ENCODE data around the gene IGFN1.

The IGFN1 gene

DNA sequence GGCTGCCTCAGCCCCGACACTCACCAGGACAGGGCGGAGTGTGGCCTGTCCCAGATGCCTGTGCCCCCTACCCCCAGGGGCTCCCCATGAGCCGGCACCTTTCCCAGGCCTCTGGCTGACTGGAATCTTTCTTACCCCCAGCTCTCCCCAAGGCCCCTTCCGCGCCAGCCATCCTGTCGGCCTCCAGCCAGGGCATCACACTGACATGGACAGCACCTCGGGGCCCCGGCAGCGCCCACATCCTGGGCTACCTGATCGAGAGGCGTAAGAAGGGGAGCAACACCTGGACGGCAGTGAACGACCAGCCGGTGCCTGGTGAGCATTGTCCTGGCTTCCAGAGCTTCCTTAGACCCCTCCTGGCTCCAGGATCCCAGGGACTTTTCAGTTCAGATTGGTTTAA, 26.5 kb downstream of the IGFN1 start:
- Histone ChIP-seq H3K9me3 (ENCODE audit: control insufficient read depth, insufficient read depth, low read length) (no peaks in the 10 kb centered on the region), H3K4me3 (ENCODE audit: low read length) (no peak overlapping the region), H3K4me1 (ENCODE audit: control insufficient read depth, low read length) (peaks cover 6% of the 10 kb centered on the region), H3F3A (ENCODE audit: control insufficient read depth, insufficient read depth) (no peaks in the 10 kb centered on the region), H4K20me1 (ENCODE audit: control insufficient read depth, insufficient read depth, low read depth, low read length) (no peaks in the 10 kb centered on the region), H3K9me2 (replicated peaks; ENCODE audit: control insufficient read depth, low read length) (no peaks in the 10 kb centered on the region), H3K27ac (ENCODE audit: low read depth, low read length) (no peak overlapping the region), H3K4me2 (ENCODE audit: low read length) (no peak overlapping the region), H3K79me2 (ENCODE audit: control insufficient read depth, low read length) (no peaks in the 10 kb centered on the region), H3K27me3 (ENCODE audit: control insufficient read depth, low read length) (no peaks in the 10 kb centered on the region), H3K36me3 (ENCODE audit: control insufficient read depth, low read length) (no peaks in the 10 kb centered on the region)
- TF ChIP-seq CTCF (IDR thresholded peaks at IDR 0.05; ENCODE audit: low read depth, low read length, poor library complexity, severe bottlenecking) (no peak), EZH2phosphoT487 (IDR thresholded peaks at IDR 0.05; ENCODE audit: borderline replicate concordance, low read length) (no peak)

DNA sequence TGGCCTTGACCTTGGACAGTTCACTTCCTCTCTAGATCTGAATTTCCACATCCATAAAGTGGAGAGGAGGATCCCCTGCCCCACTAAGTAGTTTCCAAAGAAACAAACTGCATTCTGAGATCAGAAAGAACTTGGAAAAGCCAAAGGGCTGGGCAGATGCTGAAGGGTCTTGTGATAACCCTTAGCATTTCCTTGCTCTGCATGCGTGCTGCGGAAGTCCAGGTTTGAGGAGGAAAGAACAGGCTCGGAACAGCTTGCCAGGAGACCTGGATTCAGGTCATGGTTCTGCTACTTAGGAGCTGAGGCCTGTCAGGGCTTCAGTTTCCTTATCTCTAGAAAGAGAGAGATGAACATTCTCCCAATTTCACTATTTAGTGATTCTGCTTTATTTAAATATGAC, 27.2 kb downstream of the IGFN1 start:
- Histone ChIP-seq H3K27me3 (ENCODE audit: control insufficient read depth, low read length) (no peaks in the 10 kb centered on the region), H3K4me3 (ENCODE audit: low read length) (no peak overlapping the region), H3K9me3 (ENCODE audit: control insufficient read depth, insufficient read depth, low read length) (no peaks in the 10 kb centered on the region), H3K27ac (ENCODE audit: low read depth, low read length) (no peak overlapping the region), H4K20me1 (ENCODE audit: control insufficient read depth, insufficient read depth, low read depth, low read length) (no peaks in the 10 kb centered on the region), H3K4me1 (ENCODE audit: control insufficient read depth, low read length) (peaks cover 6% of the 10 kb centered on the region), H3K79me2 (ENCODE audit: control insufficient read depth, low read length) (no peaks in the 10 kb centered on the region), H3F3A (ENCODE audit: control insufficient read depth, insufficient read depth) (no peaks in the 10 kb centered on the region), H3K4me2 (ENCODE audit: low read length) (no peak overlapping the region), H3K36me3 (ENCODE audit: control insufficient read depth, low read length) (no peaks in the 10 kb centered on the region), H3K9me2 (replicated peaks; ENCODE audit: control insufficient read depth, low read length) (no peaks in the 10 kb centered on the region)
- TF ChIP-seq CTCF (IDR thresholded peaks at IDR 0.05; ENCODE audit: low read depth, low read length, poor library complexity, severe bottlenecking) (no peak), EZH2phosphoT487 (IDR thresholded peaks at IDR 0.05; ENCODE audit: borderline replicate concordance, low read length) (no peak)

GRCh38 chr1:201218409-201218808, 27.8 kb downstream of the IGFN1 start:
- Histone ChIP-seq H3K79me2 (ENCODE audit: control insufficient read depth, low read length) (no peaks in the 10 kb centered on the region), H3K27ac (ENCODE audit: low read depth, low read length) (no peak overlapping the region), H3K9me3 (ENCODE audit: control insufficient read depth, insufficient read depth, low read length) (no peaks in the 10 kb centered on the region), H3K4me3 (ENCODE audit: low read length) (no peak overlapping the region), H3K4me1 (ENCODE audit: control insufficient read depth, low read length) (peaks cover 6% of the 10 kb centered on the region), H3K4me2 (ENCODE audit: low read length) (no peak overlapping the region), H3K9me2 (replicated peaks; ENCODE audit: control insufficient read depth, low read length) (no peaks in the 10 kb centered on the region), H3K36me3 (ENCODE audit: control insufficient read depth, low read length) (no peaks in the 10 kb centered on the region), H4K20me1 (ENCODE audit: control insufficient read depth, insufficient read depth, low read depth, low read length) (no peaks in the 10 kb centered on the region), H3K27me3 (ENCODE audit: control insufficient read depth, low read length) (no peaks in the 10 kb centered on the region), H3F3A (ENCODE audit: control insufficient read depth, insufficient read depth) (no peaks in the 10 kb centered on the region)
- TF ChIP-seq EZH2phosphoT487 (IDR thresholded peaks at IDR 0.05; ENCODE audit: borderline replicate concordance, low read length), result no peak
- TF ChIP-seq CTCF (IDR thresholded peaks at IDR 0.05; ENCODE audit: low read depth, low read length, poor library complexity, severe bottlenecking), result no peak
